A549 (cell line): Measurements from ENCODE around the gene STX16. TPM values are rescaled to one million over a fixed set of nuclear protein-coding genes. Genes with fewer than 3 reads are reported as not detected.

Source experiments
- ATAC-seq, 2 experiments: fragments of 200-7000 bp in 1 of 2; fragments of >200 bp in 1 of 2; cut with Nextera tagmentation in 1 of 2; cut with Tn5 transposase in 1 of 2; 3 replicates each; pipeline versions ENCODE4 v1.8.0 to v1.9.1; 2018 to 2020; ENCODE audit warnings: mild to moderate bottlenecking in 1 of 2, moderate library complexity in 1 of 2
- CTCF ChIA-PET: fragments of 300-600 bp; sonication (Branson Sonifier 250); formaldehyde crosslinking; extraction: SDS; loops from one replicate; lab custom pipeline; 2021; ENCODE audit warnings: antibody characterized with exemption, inconsistent platforms; lab: Yijun Ruan, JAX
- POLR2A ChIA-PET: fragments of 350-600 bp; formaldehyde crosslinking; extraction: SDS; loops from one replicate; lab custom pipeline; 2021; ENCODE audit warnings: antibody characterized with exemption, inconsistent platforms; lab: Yijun Ruan, JAX
- DNase-seq, 2 experiments: peaks; one replicate each; pipeline versions ENCODE4 v3.0.0 to v3.0.0-alpha.2; 2011 to 2016; ENCODE audit warnings: low read depth in 1 of 2, low spot score in 1 of 2
- FAIRE-seq: peaks from 2 replicates; lab custom pipeline; 2011; peaks lifted over from hg19 to GRCh38; lab: Jason Lieb, UNC
- H3K27ac ChIP-seq, 2 experiments: fragments of >200 bp; sonication (Bioruptor Twin); formaldehyde crosslinking; 3 replicates each; pipeline ENCODE4 v1.5.1; 2016 to 2017
- H3K4me1 ChIP-seq: fragments of >200 bp; sonication (Bioruptor Twin); formaldehyde crosslinking; 3 replicates; pipeline ENCODE4 v1.6.1; 2016
- H3K4me2 ChIP-seq: fragments of >200 bp; sonication (Bioruptor Twin); formaldehyde crosslinking; 3 replicates; pipeline ENCODE4 v1.6.1; 2016
- H3K4me3 ChIP-seq: fragments of >200 bp; sonication (Bioruptor Twin); formaldehyde crosslinking; 3 replicates; pipeline ENCODE4 v1.5.1; 2016
- H3K9me3 ChIP-seq: fragments of >200 bp; sonication (Bioruptor Twin); formaldehyde crosslinking; 3 replicates; pipeline ENCODE4 v1.6.1; 2016
- EP300 ChIP-seq, 2 experiments: fragments of >200 bp; sonication (Bioruptor Twin); formaldehyde crosslinking; IDR thresholded peaks; 2 replicates in 1 of 2; 3 replicates in 1 of 2; pipeline ENCODE4 v1.6.1; 2016 to 2017
- FOSB ChIP-seq: fragments of 250-450 bp; sonication (Bioruptor Pico); IDR thresholded peaks from 2 replicates; pipeline ENCODE4 v1.5.0; 2020; ENCODE audit warnings: mild to moderate bottlenecking, moderate library complexity
- HOXA7 ChIP-seq: fragments of 250-450 bp; sonication (Bioruptor Pico); IDR thresholded peaks from 2 replicates; pipeline ENCODE4 v1.5.0; 2020; ENCODE audit warnings: mild to moderate bottlenecking, moderate library complexity
- JUN ChIP-seq, 2 experiments: fragments of >200 bp; sonication (Bioruptor Twin); formaldehyde crosslinking; IDR thresholded peaks; 2 replicates in 1 of 2; 3 replicates in 1 of 2; pipeline ENCODE4 v1.6.1; 2016 to 2017
- KDM1A ChIP-seq: fragments of 200-600 bp; sonication (generic); IDR thresholded peaks from 2 replicates; pipeline ENCODE4 v1.6.1; 2016; ENCODE audit warnings: low read depth, mild to moderate bottlenecking
- MAZ ChIP-seq: fragments of 150-350 bp; IDR thresholded peaks from 2 replicates; pipeline ENCODE4 v1.6.1; 2014; ENCODE audit warnings: antibody characterized with exemption, low read depth, low read length, borderline replicate concordance
- NR3C1 ChIP-seq: fragments of >200 bp; sonication (Bioruptor Twin); formaldehyde crosslinking; IDR thresholded peaks from 3 replicates; pipeline ENCODE4 v1.6.1; 2017
- PHF8 ChIP-seq: fragments of 200-600 bp; sonication (generic); IDR thresholded peaks from 2 replicates; pipeline ENCODE4 v1.6.1; 2016; ENCODE audit warnings: low read depth, mild to moderate bottlenecking, antibody characterized with exemption, moderate library complexity, borderline replicate concordance
- POLR2AphosphoS2 ChIP-seq: conservative IDR thresholded peaks from 2 replicates; pipeline ENCODE4 v1.6.1; 2012; ENCODE audit warnings: low read length, improper control_type of control experiment, inconsistent platforms
- RFX5 ChIP-seq: fragments of 450-650 bp; IDR thresholded peaks from 2 replicates; pipeline ENCODE4 v1.7.1; 2014; ENCODE audit warnings: antibody characterized with exemption, mild to moderate bottlenecking, moderate library complexity
- SMC3 ChIP-seq: fragments of >200 bp; sonication (Bioruptor Twin); formaldehyde crosslinking; IDR thresholded peaks from 3 replicates; pipeline ENCODE4 v1.6.1; 2018; ENCODE audit warnings: inconsistent platforms
- TP53 ChIP-seq: fragments of 250-450 bp; sonication (Bioruptor Pico); IDR thresholded peaks from 2 replicates; pipeline ENCODE4 v1.5.0; 2021; ENCODE audit warnings: mild to moderate bottlenecking, moderate library complexity
- ZFP36 ChIP-seq: fragments of 450-650 bp; IDR thresholded peaks from 2 replicates; pipeline ENCODE4 v1.6.1; 2014; ENCODE audit warnings: borderline replicate concordance; ENCODE audit not compliant: partially characterized antibody
- ZNF302 ChIP-seq: fragments of 250-450 bp; sonication (Bioruptor Pico); IDR thresholded peaks from 2 replicates; pipeline ENCODE4 v1.9.0; 2021; ENCODE audit warnings: inconsistent platforms, mild to moderate bottlenecking, moderate library complexity
- WGBS: methylation state at CpG from one replicate; pipeline ENCODE4 v1.1.6; 2017; ENCODE audit errors: missing lambda C conversion rate; 5-methylcytosine and 5-hydroxymethylcytosine counted together
- polyA plus RNA-seq, 4 experiments: library from polyadenylated mRNA; depleted of rRNA in 3 of 4; stranded (reverse); fragments of >200 nt; fragmentation: RNase III in 1 of 4; extraction: RNeasy Plus Mini Kit Qiagen cat#74134 plus additional on column Dnase treatment in 1 of 4; gene quantifications; 2 replicates in 3 of 4; 3 replicates in 1 of 4; pipeline ENCODE4 v1.2.3, GENCODE V29; 2011 to 2017
- TF ChIP-seq, protein P1 (sequence below): IDR thresholded peaks from 2 replicates; pipeline ENCODE4 v1.6.1; 2012
- TF ChIP-seq, protein P2 (sequence below): fragments of 250-450 bp; sonication (Bioruptor Pico); IDR thresholded peaks from 2 replicates; pipeline ENCODE4 v1.5.0; 2021; ENCODE audit warnings: mild to moderate bottlenecking, moderate library complexity, borderline replicate concordance
- TF ChIP-seq, protein P3 (sequence below): IDR thresholded peaks from 2 replicates; pipeline ENCODE4 v1.6.1; 2012
- TF ChIP-seq, protein P4 (sequence below): fragments of >200 bp; sonication (Bioruptor Twin); formaldehyde crosslinking; IDR thresholded peaks from 2 replicates; pipeline ENCODE4 v1.6.1; 2016

The STX16 gene
- polyA plus RNA-seq, 2 of the 4 experiments (the other 2 are of a cell fraction), result 68.5 to 71.6 TPM

DNA sequence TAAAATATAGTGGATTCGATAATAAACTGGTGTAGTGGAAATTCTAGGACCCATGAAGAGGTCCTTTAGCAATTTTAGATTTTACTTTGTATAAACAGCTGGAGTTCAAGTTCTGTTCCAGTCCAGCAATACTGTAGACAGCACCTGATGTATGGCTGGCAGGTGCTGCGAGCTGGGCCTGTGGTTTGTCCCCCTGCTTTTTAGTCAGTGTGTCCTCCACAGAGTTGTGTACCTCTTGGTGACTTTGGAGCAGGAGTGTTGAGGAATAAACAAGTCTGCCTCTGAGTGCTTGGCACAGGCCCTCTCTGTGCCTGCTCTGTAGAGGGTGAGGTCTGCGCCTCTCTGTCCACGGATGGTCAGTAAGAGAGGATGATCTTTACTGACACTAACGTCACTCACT lies 13.8 kb downstream of the STX16 start:
- no peak for ATAC-seq
- FAIRE-seq, result no peak
- TF ChIP-seq, protein P1, sequence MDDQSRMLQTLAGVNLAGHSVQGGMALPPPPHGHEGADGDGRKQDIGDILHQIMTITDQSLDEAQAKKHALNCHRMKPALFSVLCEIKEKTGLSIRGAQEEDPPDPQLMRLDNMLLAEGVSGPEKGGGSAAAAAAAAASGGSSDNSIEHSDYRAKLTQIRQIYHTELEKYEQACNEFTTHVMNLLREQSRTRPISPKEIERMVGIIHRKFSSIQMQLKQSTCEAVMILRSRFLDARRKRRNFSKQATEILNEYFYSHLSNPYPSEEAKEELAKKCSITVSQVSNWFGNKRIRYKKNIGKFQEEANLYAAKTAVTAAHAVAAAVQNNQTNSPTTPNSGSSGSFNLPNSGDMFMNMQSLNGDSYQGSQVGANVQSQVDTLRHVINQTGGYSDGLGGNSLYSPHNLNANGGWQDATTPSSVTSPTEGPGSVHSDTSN, result no peak
- no peak for TF ChIP-seq MAZ
- no peak for TF ChIP-seq PHF8
- ChIA-PET CTCF (no interaction called here), POLR2A (no interaction called here)
- 89% methylated on average over 5 of the region's 5 CpGs for WGBS
- no peaks in the 10 kb centered on the region for H3K4me1 ChIP-seq
- H3K27ac ChIP-seq, result no peak overlapping the region
- H3K4me2 ChIP-seq, result no peak overlapping the region
- H3K4me3 ChIP-seq, result no peak overlapping the region
- no peak for DNase-seq
- no peaks in the 10 kb centered on the region for H3K9me3 ChIP-seq

DNA sequence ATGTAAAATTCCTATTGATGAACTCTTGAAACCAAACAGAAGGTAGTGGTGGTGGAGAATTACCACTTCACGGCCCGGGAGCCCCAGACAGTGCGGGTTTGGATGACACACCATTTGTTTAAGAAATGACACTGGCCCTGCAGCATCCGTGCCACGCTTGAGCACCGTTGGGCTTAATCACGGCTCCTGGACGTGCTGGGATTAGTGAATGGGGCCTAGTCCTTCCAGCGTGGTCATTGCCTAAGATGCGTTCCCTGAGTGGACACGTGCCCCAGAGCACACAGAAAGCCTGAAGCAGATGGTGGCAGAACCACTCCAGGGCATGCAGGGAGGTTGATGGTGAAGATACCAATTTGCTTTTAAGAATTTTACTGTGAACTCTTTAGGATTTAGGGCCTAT lies 14.5 kb downstream of the STX16 start:
- DNase-seq, result no peak
- TF ChIP-seq NR3C1, result no peak
- TF ChIP-seq, protein P2, sequence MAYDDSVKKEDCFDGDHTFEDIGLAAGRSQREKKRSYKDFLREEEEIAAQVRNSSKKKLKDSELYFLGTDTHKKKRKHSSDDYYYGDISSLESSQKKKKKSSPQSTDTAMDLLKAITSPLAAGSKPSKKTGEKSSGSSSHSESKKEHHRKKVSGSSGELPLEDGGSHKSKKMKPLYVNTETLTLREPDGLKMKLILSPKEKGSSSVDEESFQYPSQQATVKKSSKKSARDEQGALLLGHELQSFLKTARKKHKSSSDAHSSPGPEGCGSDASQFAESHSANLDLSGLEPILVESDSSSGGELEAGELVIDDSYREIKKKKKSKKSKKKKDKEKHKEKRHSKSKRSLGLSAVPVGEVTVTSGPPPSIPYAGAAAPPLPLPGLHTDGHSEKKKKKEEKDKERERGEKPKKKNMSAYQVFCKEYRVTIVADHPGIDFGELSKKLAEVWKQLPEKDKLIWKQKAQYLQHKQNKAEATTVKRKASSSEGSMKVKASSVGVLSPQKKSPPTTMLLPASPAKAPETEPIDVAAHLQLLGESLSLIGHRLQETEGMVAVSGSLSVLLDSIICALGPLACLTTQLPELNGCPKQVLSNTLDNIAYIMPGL, result no peak
- no peak for TF ChIP-seq SMC3
- TF ChIP-seq, all 56 proteins: peak for 0
- no peaks in the 10 kb centered on the region for H3K4me1 ChIP-seq
- H3K4me2 ChIP-seq, result no peak overlapping the region
- CTCF ChIA-PET, result no interaction called here
- POLR2A ChIA-PET, result no interaction called here
- FAIRE-seq (no peak), ATAC-seq (no peak)
- H3K9me3 ChIP-seq, result no peaks in the 10 kb centered on the region
- H3K4me3 ChIP-seq, result no peak overlapping the region
- H3K27ac ChIP-seq, result no peak overlapping the region
- 78% methylated on average over 11 of the region's 11 CpGs for WGBS

DNA sequence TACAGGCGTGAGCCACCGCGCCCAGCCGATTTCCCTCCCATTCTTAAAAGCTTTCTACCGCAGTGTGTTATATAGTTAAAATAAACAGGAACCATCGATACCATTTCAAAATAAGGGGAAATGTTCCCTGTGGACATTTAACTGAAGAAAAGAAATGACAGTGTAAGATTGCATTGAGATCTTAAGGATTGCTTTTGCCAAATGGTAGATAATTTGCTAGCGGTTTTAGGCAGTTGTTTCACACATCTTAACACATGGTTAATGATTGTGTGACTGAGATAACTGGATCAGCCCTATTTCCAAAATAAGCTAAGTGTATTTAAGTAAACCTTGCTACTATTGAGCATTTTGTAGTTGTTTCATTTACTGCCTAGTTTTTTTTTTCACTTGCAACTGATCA lies 15.6 kb downstream of the STX16 start:
- TF ChIP-seq NR3C1, result no peak
- TF ChIP-seq FOSB (CRISPR knock-in tag), result no peak
- no peak for TF ChIP-seq EP300 (IDR thresholded peaks at IDR 0.05)
- ATAC-seq (no peak), FAIRE-seq (no peak), DNase-seq (no peak)
- ChIA-PET CTCF (interaction anchor here (0.6 to 1.4 kb wide), 4 partner anchors 9 to 143 kb away, joined by 3 to 8 read pairs (median 4); partner anchors contain the start of gene STX16), POLR2A (interaction anchor here (0.6 kb wide), 1 partner anchor 15 kb away, joined by 3 read pairs; no protein-coding TSS in a partner anchor)
- Histone ChIP-seq H3K27ac (no peak overlapping the region), H3K4me2 (no peak overlapping the region), H3K9me3 (no peaks in the 10 kb centered on the region), H3K4me3 (no peak overlapping the region), H3K4me1 (no peaks in the 10 kb centered on the region)
- WGBS, result 94% methylated on average over 7 of the region's 7 CpGs

DNA sequence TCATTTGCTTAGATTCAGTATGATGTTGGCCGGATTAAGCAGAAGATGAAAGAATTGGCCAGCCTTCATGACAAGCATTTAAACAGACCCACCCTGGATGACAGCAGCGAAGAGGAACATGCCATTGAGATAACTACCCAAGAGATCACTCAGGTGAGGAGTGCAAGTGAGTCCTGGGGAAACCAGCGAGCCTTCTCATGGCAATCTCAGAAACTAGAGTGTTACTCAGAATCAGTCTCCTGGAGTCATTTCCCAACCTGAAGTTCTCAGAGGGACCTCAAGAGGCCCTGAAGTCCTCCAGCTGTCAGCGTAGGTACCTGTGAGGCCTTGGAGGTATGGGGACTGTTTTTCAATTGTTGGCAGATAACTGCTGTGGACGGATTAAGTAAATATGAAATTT lies 16.9 kb downstream of the STX16 start:
- no peak for DNase-seq
- Histone ChIP-seq H3K9me3 (no peaks in the 10 kb centered on the region), H3K4me2 (no peak overlapping the region), H3K4me3 (no peak overlapping the region), H3K27ac (no peak overlapping the region), H3K4me1 (no peaks in the 10 kb centered on the region)
- POLR2A ChIA-PET, result no interaction called here
- FAIRE-seq, result no peak
- WGBS, result 97% methylated on average over 5 of the region's 5 CpGs
- TF ChIP-seq, protein P2, result no peak
- TF ChIP-seq JUN (IDR thresholded peaks at IDR 0.05) (no peak), ZNF302 (CRISPR knock-in tag) (no peak), ZFP36 (no peak), HOXA7 (CRISPR knock-in tag) (no peak), NR3C1 (no peak), POLR2AphosphoS2 (no peak), KDM1A (no peak), RFX5 (no peak), TP53 (CRISPR knock-in tag) (no peak)
- TF ChIP-seq, protein P3, sequence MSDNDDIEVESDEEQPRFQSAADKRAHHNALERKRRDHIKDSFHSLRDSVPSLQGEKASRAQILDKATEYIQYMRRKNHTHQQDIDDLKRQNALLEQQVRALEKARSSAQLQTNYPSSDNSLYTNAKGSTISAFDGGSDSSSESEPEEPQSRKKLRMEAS, result no peak
- TF ChIP-seq, protein P4, sequence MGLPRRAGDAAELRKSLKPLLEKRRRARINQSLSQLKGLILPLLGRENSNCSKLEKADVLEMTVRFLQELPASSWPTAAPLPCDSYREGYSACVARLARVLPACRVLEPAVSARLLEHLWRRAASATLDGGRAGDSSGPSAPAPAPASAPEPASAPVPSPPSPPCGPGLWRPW, result no peak
- CTCF ChIA-PET, result interaction anchor here (1.0 to 1.4 kb wide), 5 partner anchors 9 to 430 kb away, joined by 3 to 8 read pairs (median 3); partner anchors contain the start of gene STX16
- ATAC-seq, result no peak
